Measurements from ENCODE around the gene GMEB2. TPM values are rescaled to one million over a fixed set of nuclear protein-coding genes. Genes with fewer than 3 reads are reported as not detected.
"Not testable (repeated sequence)": the region's sequence is repeated elsewhere in the genome, so short reads cannot be mapped to it uniquely, and the experiment has no call there.

GMEB2 gene
- total RNA-seq, 2 donors from 2014 or later = 18.4 to 27.9 TPM

- DNase-seq (ENCODE audit: low spot score) = no peak
- H3K27ac ChIP-seq = peak overlapping the region; percentile 70 to 79
- no peaks in the 10 kb centered on the region for H3K27me3 ChIP-seq (replicated peaks; ENCODE audit: insufficient read depth)
- peak overlapping the region; percentile 48 to 60 for H3K4me3 ChIP-seq
- no peaks in the 10 kb centered on the region for H3K9me3 ChIP-seq
- WGBS = 49% methylated on average over 17 of the region's 29 CpGs
- no peaks in the 10 kb centered on the region for H3K4me1 ChIP-seq (replicated peaks)
- TF ChIP-seq POLR2A (IDR thresholded peaks at IDR 0.05) (no peak), CTCF (IDR thresholded peaks at IDR 0.05) (no peak), POLR2AphosphoS5 (IDR thresholded peaks at IDR 0.05) (no peak)
- H3K36me3 ChIP-seq = no peaks in the 10 kb centered on the region
- intact Hi-C loops (cut with DNase I) = loop anchor here (10.0 kb wide), 1 partner anchor 332 kb away; the partner anchor contains the start of gene SAMD10
These were observed 15.8 kb upstream of the GMEB2 start for GRCh38 chr20:63642527-63643247.

GRCh38 chr20:63641792-63642523, 15.1 kb upstream of the GMEB2 start:
- peak; percentile 92 for DNase-seq (ENCODE audit: low spot score)
- H3K4me1 ChIP-seq (replicated peaks) = no peaks in the 10 kb centered on the region
- H3K27ac ChIP-seq = peak overlapping the region; percentile 76 to 79
- H3K9me3 ChIP-seq = no peaks in the 10 kb centered on the region
- peak overlapping the region; percentile 48 to 60 for H3K4me3 ChIP-seq
- H3K27me3 ChIP-seq (replicated peaks; ENCODE audit: insufficient read depth) = no peaks in the 10 kb centered on the region
- intact Hi-C loops (cut with DNase I) = loop anchor here (10.0 kb wide), 1 partner anchor 333 kb away; the partner anchor contains the start of gene SAMD10
- no peaks in the 10 kb centered on the region for H3K36me3 ChIP-seq
- under 1% methylated on average over 22 of the region's 86 CpGs for WGBS
- TF ChIP-seq POLR2A (IDR thresholded peaks at IDR 0.05) (peak; percentile 65), POLR2AphosphoS5 (IDR thresholded peaks at IDR 0.05) (peak; percentile 73), CTCF (IDR thresholded peaks at IDR 0.05) (peak; percentile 16 to 88 (median 54))

GRCh38 chr20:63641146-63641791, 14.4 kb upstream of the GMEB2 start:
- H3K36me3 ChIP-seq = no peaks in the 10 kb centered on the region
- H3K27ac ChIP-seq = peak overlapping the region; percentile 51 to 76
- TF ChIP-seq CTCF (IDR thresholded peaks at IDR 0.05) (no peak), POLR2A (IDR thresholded peaks at IDR 0.05) (no peak), POLR2AphosphoS5 (IDR thresholded peaks at IDR 0.05) (no peak)
- no peak for DNase-seq (ENCODE audit: low spot score)
- intact Hi-C loops (cut with DNase I) = loop anchor here (10.0 kb wide), 1 partner anchor 334 kb away; the partner anchor contains the start of gene SAMD10
- WGBS = 45% methylated on average over 38 of the region's 47 CpGs
- no peaks in the 10 kb centered on the region for H3K9me3 ChIP-seq
- H3K4me3 ChIP-seq = peak overlapping the region; percentile 28 to 37
- H3K27me3 ChIP-seq (replicated peaks; ENCODE audit: insufficient read depth) = no peaks in the 10 kb centered on the region
- H3K4me1 ChIP-seq (replicated peaks) = no peaks in the 10 kb centered on the region

GRCh38 chr20:63640686-63641085, 13.8 kb upstream of the GMEB2 start:
- H3K27ac ChIP-seq = not testable (repeated sequence)

DNA sequence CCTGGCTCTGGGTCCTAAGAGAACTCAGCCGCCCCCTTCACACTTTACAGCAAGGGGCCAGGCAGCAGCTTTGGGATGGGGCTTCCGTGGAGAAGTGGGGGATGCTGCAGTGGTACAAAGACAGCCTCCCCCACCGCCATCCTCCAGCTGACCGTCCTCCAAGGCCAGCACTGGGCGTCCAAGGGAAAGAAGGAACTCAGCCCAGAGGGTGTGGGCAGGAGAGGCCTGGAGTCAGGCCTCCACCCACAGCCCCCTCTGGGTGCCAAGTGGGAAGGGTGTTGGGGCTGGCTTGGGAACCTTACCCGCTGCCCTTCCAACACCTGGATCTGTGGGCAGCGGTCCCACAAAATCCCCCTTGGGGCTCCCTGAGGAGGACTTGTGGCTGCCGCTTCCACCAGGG, 13.2 kb upstream of the GMEB2 start:
- TF ChIP-seq POLR2AphosphoS5 (IDR thresholded peaks at IDR 0.05) (no peak), POLR2A (IDR thresholded peaks at IDR 0.05) (no peak), CTCF (IDR thresholded peaks at IDR 0.05) (no peak)
- no peak overlapping the region for H3K4me3 ChIP-seq
- intact Hi-C loops (cut with DNase I) = loop anchor here (10.0 kb wide), 1 partner anchor 335 kb away; the partner anchor contains the start of gene SAMD10
- H3K9me3 ChIP-seq = no peaks in the 10 kb centered on the region
- 84% methylated on average over 8 of the region's 8 CpGs for WGBS
- no peaks in the 10 kb centered on the region for H3K4me1 ChIP-seq (replicated peaks)
- no peak overlapping the region for H3K27ac ChIP-seq
- H3K36me3 ChIP-seq = no peaks in the 10 kb centered on the region
- no peak for DNase-seq (ENCODE audit: low spot score)
- no peaks in the 10 kb centered on the region for H3K27me3 ChIP-seq (replicated peaks; ENCODE audit: insufficient read depth)

More at GRCh38 chr20:63640686-63641085, 13.8 kb upstream of the GMEB2 start:
- not testable (repeated sequence) for H3K9me3 ChIP-seq; DNase-seq (ENCODE audit: low spot score); H3K4me1 ChIP-seq (replicated peaks); H3K27me3 ChIP-seq (replicated peaks; ENCODE audit: insufficient read depth); H3K4me3 ChIP-seq; H3K36me3 ChIP-seq
- WGBS = 90% methylated on average over 15 of the region's 17 CpGs
- intact Hi-C loops (cut with DNase I) = loop anchor here (10.0 kb wide), 1 partner anchor 334 kb away; the partner anchor contains the start of gene SAMD10
